ENCODE data around the gene SLC4A4.

DNA sequence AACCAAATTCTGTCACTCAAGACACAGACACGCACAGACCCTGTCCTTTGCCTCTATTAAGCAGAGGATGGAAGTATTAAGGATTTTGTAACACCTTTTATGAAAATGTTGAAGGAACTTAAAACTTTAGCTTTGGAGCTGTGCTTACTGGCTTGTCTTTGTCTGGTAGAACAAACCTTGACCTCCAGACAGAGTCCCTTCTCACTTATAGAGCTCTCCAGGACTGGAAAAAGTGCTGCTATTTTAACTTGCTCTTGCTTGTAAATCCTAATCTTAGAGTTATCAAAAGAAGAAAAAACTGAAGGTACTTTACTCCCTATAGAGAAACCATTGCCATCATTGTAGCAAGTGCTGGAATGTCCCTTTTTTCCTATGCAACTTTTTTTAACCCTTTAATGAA, 229.3 kb downstream of the SLC4A4 start:
- TF ChIP-seq, protein P1, sequence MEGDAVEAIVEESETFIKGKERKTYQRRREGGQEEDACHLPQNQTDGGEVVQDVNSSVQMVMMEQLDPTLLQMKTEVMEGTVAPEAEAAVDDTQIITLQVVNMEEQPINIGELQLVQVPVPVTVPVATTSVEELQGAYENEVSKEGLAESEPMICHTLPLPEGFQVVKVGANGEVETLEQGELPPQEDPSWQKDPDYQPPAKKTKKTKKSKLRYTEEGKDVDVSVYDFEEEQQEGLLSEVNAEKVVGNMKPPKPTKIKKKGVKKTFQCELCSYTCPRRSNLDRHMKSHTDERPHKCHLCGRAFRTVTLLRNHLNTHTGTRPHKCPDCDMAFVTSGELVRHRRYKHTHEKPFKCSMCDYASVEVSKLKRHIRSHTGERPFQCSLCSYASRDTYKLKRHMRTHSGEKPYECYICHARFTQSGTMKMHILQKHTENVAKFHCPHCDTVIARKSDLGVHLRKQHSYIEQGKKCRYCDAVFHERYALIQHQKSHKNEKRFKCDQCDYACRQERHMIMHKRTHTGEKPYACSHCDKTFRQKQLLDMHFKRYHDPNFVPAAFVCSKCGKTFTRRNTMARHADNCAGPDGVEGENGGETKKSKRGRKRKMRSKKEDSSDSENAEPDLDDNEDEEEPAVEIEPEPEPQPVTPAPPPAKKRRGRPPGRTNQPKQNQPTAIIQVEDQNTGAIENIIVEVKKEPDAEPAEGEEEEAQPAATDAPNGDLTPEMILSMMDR (optimal IDR thresholded peaks at IDR 0.05 in 1 of 3, IDR thresholded peaks at IDR 0.05 in 1 of 3, conservative IDR thresholded peaks at IDR 0.05 in 1 of 3; ENCODE audit: extremely low read depth in 1 of 3, insufficient read depth in 2 of 3, low read length in 3 of 3), result no peak
- no peak for TF ChIP-seq EZH2 (IDR thresholded peaks at IDR 0.05; ENCODE audit: low read length)
